KMS-11 (cell line): ENCODE data around the gene PEMT.

ENCODE experiments used
- H2AFZ ChIP-seq: fragments of 200-600 bp; sonication (generic); 2 replicates; pipeline ENCODE4 v1.6.1; 2016; ENCODE audit warnings: antibody characterized with exemption, mixed run types, low read depth
- H3K27ac ChIP-seq: fragments of 200-600 bp; sonication (generic); 2 replicates; pipeline ENCODE4 v1.6.1; 2016; ENCODE audit warnings: mild to moderate bottlenecking, mixed run types
- H3K27me3 ChIP-seq: fragments of 200-600 bp; sonication (generic); 2 replicates; pipeline ENCODE4 v1.6.1; 2017; ENCODE audit warnings: mild to moderate bottlenecking, low read depth, mixed run types, moderate library complexity; ENCODE audit not compliant: insufficient read depth
- H3K36me3 ChIP-seq: fragments of 200-600 bp; sonication (generic); 2 replicates; pipeline ENCODE4 v1.6.1; 2017; ENCODE audit warnings: mild to moderate bottlenecking, mixed run types; ENCODE audit not compliant: insufficient read depth
- H3K4me1 ChIP-seq: fragments of 200-600 bp; sonication (generic); 2 replicates; pipeline ENCODE4 v1.6.1; 2016; ENCODE audit warnings: mild to moderate bottlenecking, low read depth, mixed run types; ENCODE audit not compliant: poor library complexity, severe bottlenecking
- H3K4me2 ChIP-seq: fragments of 200-600 bp; sonication (generic); 2 replicates; pipeline ENCODE4 v1.7.0; 2016; ENCODE audit warnings: mild to moderate bottlenecking, mixed run types
- H3K4me3 ChIP-seq: fragments of 200-600 bp; sonication (generic); IDR thresholded peaks from 2 replicates; pipeline ENCODE4 v1.6.1; 2017; ENCODE audit warnings: low read depth, low read length, mixed read lengths; ENCODE audit not compliant: insufficient read depth
- H3K79me2 ChIP-seq: fragments of 200-600 bp; sonication (generic); 2 replicates; pipeline ENCODE4 v1.6.1; 2016; ENCODE audit warnings: low read depth, mixed run types; ENCODE audit not compliant: insufficient read depth
- H3K9ac ChIP-seq: fragments of 200-600 bp; sonication (generic); 2 replicates; pipeline ENCODE4 v1.6.1; 2016; ENCODE audit warnings: mild to moderate bottlenecking, mixed run types
- H4K20me1 ChIP-seq: fragments of 200-600 bp; sonication (generic); 2 replicates; pipeline ENCODE4 v1.6.1; 2016; ENCODE audit warnings: mild to moderate bottlenecking, mixed run types; ENCODE audit not compliant: insufficient read depth
- TF ChIP-seq, protein P1 (sequence below): fragments of 200-600 bp; sonication (generic); conservative IDR thresholded peaks from 2 replicates; pipeline ENCODE4 v1.6.1; 2017; ENCODE audit warnings: low read depth, mild to moderate bottlenecking, antibody characterized with exemption, low read length, moderate library complexity, mixed read lengths

Gene PEMT

DNA sequence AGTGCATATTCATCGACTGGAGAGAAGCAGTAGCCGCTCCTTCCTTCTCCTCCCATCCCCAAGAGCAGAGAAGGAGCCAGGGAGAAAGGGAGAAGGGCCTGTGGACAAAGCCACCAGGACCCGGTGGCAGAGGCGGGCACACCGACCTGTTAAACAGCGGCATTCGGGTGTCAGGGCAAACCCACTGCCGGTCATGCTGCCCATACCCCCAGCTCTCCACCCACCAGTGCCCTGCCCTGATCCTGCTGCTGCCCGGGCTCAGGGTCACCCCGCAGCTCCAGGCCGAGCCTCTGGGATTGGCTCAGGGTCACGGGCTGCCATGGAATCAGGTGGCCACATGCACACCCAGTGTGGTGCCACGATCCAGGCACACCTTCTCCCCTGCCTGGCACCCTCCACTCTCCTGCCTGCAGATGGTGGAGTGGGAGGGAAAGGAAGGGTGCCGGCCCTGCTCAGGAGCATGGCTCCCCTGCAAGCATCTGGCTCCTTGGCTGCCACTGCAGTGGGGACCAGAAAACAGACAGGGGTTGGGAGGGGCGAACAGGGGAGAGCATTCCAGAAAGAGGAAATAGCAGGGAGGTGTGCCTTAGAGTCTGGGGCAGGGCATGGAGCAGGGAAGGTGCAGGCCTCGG lies 77.0 kb downstream of the PEMT start:
- H4K20me1 ChIP-seq = no peaks in the 10 kb centered on the region
- no peak overlapping the region for H3K9ac ChIP-seq
- no peak overlapping the region for H3K27ac ChIP-seq
- H3K4me3 ChIP-seq = no peak overlapping the region
- H3K4me1 ChIP-seq = no peaks in the 10 kb centered on the region
- H3K36me3 ChIP-seq = no peaks in the 10 kb centered on the region
- no peak overlapping the region for H2AFZ ChIP-seq
- no peaks in the 10 kb centered on the region for H3K27me3 ChIP-seq
- H3K79me2 ChIP-seq = no peaks in the 10 kb centered on the region
- TF ChIP-seq, protein P1, sequence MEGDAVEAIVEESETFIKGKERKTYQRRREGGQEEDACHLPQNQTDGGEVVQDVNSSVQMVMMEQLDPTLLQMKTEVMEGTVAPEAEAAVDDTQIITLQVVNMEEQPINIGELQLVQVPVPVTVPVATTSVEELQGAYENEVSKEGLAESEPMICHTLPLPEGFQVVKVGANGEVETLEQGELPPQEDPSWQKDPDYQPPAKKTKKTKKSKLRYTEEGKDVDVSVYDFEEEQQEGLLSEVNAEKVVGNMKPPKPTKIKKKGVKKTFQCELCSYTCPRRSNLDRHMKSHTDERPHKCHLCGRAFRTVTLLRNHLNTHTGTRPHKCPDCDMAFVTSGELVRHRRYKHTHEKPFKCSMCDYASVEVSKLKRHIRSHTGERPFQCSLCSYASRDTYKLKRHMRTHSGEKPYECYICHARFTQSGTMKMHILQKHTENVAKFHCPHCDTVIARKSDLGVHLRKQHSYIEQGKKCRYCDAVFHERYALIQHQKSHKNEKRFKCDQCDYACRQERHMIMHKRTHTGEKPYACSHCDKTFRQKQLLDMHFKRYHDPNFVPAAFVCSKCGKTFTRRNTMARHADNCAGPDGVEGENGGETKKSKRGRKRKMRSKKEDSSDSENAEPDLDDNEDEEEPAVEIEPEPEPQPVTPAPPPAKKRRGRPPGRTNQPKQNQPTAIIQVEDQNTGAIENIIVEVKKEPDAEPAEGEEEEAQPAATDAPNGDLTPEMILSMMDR = no peak
- H3K4me2 ChIP-seq = no peak overlapping the region

DNA sequence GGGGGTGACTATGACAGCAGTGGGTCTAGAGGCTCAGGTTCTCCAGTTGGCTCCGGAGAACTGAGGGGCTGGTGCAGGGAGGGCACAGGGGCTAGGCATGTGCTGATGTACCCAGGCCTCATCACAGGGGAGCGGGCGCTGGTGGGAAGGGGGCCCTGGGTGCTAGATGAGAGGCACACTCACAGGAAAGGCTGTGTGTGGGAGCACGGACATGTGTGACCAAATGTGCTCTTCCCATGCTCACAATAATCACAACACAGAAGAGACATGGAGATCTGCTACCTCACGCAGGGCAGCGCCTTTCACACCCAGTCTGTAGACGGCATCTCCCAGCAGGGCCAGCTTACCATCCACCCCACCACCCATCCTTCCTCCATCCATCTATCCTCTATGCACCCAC lies 77.9 kb downstream of the PEMT start:
- no peaks in the 10 kb centered on the region for H3K79me2 ChIP-seq
- no peaks in the 10 kb centered on the region for H4K20me1 ChIP-seq
- H3K27me3 ChIP-seq = no peaks in the 10 kb centered on the region
- H3K4me1 ChIP-seq = no peaks in the 10 kb centered on the region
- no peak overlapping the region for H3K4me2 ChIP-seq
- TF ChIP-seq, protein P1 = no peak
- no peak overlapping the region for H3K9ac ChIP-seq
- H2AFZ ChIP-seq = no peak overlapping the region
- H3K27ac ChIP-seq = no peak overlapping the region
- no peak overlapping the region for H3K4me3 ChIP-seq
- no peaks in the 10 kb centered on the region for H3K36me3 ChIP-seq

DNA sequence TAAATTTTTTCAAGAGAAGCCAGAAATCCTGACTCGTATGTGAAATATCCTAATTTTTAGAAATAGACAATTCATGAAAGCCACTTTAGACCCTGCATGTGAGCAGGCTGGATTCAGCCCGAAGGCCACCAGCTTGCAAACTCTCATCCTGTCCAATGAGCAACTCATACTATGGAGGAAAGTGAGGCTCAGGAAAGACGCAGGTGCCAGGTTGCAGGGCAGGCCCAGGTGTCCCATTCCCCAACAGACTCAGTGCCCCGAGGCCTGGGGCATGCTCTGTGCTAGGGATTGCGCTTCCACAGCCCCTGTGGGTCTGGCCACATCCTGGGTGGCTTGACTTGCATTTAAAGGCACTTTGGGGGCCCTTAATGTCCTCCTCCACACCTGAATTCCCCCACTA lies 78.6 kb downstream of the PEMT start:
- TF ChIP-seq, protein P1 = no peak
- Histone ChIP-seq H3K36me3 (no peaks in the 10 kb centered on the region), H4K20me1 (no peaks in the 10 kb centered on the region), H3K4me3 (no peak overlapping the region), H3K4me2 (no peak overlapping the region), H2AFZ (no peak overlapping the region), H3K27me3 (no peaks in the 10 kb centered on the region), H3K9ac (no peak overlapping the region), H3K27ac (no peak overlapping the region), H3K4me1 (no peaks in the 10 kb centered on the region), H3K79me2 (no peaks in the 10 kb centered on the region)

DNA sequence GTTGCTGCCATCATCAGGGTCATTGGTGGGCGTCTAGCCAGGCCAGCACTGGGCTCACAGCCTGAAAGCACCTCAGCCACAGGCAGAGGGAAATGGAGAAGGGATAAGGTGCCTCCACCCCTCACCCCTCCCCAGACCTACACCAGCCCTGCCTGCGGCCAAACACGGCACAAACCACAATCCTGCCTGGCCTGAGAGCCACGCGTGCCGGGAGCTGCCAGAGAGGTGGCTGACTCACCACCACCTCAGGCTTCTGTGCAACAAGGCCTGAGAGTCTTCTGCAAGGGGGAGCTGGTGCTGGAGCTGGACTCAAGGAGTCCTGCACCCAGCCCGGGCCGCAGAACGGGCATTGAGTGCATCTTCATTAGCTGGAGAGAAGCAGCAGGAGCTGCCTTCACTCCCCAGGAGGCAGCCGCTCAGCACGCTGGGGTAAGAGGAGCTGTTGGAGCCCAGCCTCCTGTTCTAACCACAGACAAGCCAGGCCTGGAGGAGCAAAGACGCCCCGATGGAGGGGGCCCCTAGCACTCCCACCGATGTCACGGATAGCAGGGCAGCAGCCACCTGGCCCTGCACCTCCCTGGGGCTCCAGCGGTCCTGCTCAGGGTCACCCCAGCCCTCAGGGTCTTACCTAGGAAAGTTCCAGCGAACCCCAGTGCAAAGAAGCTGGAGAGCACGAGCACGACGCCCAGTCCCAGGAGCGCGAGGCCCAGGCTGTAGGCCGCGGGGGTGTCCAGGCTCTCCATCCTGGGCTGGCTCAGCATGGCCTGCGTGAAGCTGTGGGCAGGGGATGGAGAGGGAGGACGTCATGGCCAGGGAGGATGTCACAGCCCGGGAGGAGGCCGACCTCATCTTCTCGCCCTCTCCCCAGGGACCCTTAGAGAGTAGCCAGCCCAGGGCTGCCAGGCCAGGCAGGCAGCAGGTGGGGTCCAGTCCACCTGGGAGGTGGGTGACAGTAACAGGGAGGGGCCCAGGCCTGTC lies 79.3 kb downstream of the PEMT start:
- Histone ChIP-seq H3K4me3 (no peak overlapping the region), H3K9ac (no peak overlapping the region), H2AFZ (no peak overlapping the region), H4K20me1 (no peaks in the 10 kb centered on the region), H3K4me2 (no peak overlapping the region), H3K36me3 (no peaks in the 10 kb centered on the region), H3K79me2 (no peaks in the 10 kb centered on the region), H3K27ac (no peak overlapping the region), H3K4me1 (no peaks in the 10 kb centered on the region), H3K27me3 (no peaks in the 10 kb centered on the region)
- TF ChIP-seq, protein P1 = no peak
